ENCODE data around the gene LNX1.

- TF ChIP-seq CTCF (IDR thresholded peaks at IDR 0.05) (no peak), EP300 (IDR thresholded peaks at IDR 0.05) (no peak), POLR2A (IDR thresholded peaks at IDR 0.05) (no peak)
Measured at GRCh38 chr4:53637348-53637747, 46.1 kb upstream of the LNX1 start.

Measured in tibial nerve (tissue), 4 donors.